Stimulated activated CD4-positive, alpha-beta T cell treated with anti-CD3 and anti-CD28 coated beads, TNF-alpha, amount 100 ng/mL, for 4 hours (primary cell): ENCODE measurements around the gene BAZ2B.

Source experiments
- DNase-seq, 3 experiments: peaks; one replicate each; pipeline ENCODE4 v3.0.0-alpha.2; 2020; ENCODE audit warnings: low read depth in 3 of 3

The BAZ2B gene

DNA sequence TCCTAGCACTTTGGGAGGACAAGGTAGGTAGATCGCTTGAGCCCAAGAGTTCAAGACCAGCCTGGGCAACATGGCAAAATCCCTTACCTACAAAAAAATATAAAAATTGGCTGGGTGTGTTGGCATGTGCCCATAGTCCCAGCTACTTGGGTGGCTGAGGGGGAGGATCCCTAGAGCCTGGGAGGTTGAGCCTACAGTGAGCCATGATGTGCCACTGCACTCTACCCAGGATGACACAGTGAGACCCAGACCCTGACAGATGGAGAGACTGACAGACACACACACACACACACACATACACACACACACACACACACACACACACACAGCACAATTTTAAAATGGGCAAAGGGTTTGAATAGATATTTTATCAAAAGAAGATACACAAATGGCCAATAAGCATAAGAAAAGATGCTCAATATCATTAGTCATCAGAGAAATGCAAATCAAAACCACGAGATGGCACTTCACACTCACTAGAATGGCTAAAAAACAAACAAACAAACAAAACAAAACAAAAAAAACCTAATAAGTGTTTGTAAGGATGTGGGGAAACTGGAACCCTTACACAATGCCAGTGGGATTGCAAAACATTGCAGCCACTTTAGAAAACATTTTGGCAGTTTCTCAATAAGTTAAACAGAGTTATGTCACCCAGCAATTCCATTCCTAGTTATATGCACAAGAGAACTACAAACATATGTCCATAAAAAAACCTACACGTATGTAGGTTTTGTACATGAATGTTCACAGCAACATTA lies 42.3 kb downstream of the BAZ2B start:
- no peak for DNase-seq

DNA sequence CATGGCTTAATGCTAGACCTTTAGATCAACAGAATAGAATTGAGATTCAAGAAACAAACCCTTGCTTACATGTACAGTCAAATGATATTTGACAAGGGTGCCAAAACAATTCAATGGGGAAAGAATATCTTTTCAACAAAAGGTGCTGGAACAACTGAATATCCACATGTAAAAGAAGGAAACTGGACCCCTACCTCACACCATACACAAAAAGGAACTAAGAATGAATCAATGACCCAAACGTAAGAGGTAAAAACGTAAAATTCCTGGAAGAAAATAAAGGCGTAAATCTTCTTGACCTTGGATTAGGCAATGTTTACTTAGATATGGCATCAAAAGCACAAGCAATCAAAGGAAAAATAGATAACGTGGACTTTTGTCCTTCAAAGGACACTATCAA lies 43.1 kb downstream of the BAZ2B start:
- DNase-seq, result no peak

DNA sequence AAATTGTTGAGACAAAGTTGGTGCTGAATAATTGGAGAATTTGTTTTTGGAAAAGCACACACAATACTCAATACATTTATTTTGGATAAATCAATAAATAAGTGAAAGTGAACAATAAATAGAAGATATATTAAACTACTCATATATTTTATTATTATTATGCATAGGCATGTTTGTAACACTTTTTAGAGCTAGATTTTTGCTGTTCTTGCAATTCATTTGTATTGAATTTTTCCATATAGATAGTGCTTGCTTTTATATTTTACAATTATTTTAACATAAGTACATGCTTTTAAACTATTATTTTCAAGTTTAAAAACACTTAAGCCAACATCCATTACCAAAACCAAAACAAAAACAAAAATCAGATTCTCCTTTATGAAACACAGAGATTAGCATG lies 43.9 kb downstream of the BAZ2B start:
- no peak for DNase-seq

DNA sequence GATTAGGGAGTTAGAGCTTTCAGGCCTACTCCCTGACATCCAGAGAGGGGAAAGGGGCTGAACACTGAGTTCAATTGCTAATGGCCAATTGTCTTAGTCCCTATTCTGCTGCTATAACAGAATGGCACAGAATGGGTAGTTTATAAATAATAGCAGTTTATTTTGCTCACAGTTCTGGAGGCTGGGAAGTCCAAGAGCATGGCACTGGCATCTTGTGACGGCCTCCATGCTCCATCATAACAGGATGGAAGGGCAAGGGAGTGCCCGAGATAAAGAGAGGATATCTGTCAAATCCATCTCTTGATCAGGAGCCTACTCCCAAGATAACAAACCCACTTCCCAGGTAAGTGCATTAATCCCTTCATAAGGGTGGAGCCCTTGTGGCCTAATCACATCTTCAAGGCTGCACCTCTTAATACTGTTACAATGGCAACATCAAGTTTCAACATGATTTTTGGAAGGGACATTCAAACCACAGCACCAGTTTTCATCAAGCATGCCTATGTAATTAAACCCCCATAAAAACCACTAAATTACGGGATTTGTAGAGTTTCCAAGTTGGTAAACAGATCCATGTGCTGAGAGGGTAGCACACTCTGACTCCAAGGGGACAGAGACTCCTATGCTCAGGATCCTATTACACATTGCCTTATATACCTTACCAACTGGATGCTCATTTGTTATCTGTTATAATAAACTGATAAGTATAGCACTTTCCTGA lies 44.6 kb downstream of the BAZ2B start:
- no peak for DNase-seq

DNA sequence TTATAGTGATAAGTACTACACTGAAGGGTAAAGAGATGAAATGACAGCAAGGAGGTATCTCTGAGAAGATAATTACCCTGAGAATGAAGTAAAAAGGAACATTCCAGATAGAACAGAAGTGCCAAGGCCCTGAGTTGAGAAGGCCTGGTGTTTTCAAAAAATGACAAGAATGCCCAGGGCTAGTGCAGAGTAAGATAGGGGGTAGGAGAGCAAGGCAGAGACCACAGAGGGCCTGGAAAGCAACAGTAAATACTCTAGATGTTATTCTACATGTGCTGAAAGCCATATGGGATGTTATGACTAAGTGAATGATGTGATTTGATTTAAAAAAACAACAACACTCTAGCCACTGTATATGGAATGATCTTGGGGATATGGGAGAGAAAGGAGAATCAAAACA lies 52.3 kb downstream of the BAZ2B start:
- no peak for DNase-seq

DNA sequence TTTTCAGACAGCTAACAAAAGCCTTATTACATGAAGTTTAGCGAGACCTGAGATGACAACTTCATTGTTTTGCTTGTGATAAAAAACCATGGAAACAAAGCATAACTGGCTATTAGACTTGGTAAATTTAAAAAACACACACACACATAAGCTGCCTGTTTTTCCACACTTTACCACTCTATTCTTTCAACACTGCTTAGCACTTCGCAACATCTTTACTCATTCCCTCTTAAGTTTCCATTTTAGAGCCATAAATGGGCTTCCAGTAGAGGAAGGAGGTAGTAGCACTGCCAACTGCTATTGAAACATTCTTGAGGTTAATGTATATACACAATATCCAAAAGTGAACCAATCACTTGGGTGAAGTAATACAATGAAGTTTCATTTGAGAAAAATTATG lies 54.1 kb downstream of the BAZ2B start:
- no peak for DNase-seq

DNA sequence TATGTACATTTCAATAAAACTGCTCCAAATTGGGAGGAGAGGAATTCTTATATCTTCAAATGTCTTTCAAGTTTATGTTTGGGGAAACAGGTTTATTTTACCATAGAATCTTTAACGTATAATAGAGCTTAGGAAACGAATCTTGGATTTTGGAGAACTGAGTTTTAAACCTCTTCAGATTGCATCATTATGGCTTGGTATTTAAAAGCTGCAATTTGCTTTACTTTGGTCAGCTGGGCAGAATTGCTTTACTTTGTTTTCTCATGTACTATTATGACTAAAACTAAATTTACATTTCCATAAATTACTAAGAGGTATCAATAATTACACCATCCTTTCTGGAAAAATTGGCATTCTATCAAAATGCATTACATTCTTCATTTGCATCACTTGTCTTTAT lies 54.6 kb downstream of the BAZ2B start:
- DNase-seq, result no peak

DNA sequence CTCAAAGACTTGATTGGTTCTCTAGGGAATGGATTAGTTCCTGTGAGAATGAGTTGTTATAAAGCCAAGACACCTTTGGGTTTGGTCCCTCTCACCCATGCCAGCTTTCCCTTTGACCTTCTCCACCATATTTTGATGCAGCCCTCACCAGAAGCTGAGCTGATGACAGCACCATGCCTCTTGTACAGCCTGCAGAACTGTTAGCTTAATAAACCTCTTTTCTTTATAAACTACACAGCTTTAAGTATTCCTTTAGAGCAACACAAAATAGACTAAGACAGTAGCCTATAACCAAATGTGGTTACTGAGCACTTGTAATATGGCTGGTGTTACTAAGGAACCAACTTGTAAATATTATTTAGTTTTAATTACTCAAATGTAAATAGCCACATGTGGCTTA lies 55.1 kb downstream of the BAZ2B start:
- DNase-seq, result no peak

DNA sequence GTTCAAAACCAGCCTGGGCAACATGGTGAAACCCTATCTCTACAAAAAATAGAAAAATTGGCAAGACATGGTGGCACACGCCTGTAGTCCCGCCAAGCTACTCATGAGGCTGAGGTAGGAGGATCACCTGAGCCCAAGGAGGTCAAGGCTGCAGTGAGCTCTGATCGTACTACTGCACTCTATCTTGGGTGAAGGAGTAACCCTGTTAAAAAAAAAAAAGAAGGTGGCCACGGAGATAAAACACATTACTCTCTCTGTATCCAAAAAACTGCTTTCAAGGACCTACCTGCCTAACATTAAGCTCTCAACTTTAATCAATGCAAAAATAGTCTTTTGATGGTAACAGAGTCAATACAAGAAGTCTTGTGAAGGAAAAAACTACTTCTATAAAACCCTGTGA lies 57.3 kb downstream of the BAZ2B start:
- DNase-seq, result no peak

DNA sequence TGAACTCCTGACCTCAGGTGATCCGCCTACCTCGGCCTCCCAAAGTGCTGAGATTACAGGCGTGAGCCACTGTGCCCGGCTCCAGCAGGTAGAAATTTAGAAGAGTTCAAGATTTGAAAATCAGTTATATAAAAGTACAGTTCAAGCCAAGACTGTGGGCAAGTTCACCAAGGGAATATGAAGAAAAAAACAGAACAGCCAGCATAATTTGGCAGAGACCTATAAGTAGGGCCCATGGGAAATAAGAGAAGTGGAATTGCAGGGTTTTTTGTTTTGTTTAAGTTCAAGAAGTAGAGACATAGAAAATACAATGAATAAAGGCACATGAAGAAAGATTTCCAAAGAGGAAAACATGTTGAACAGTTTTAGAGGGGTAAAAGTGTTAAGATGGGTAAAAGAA lies 57.9 kb downstream of the BAZ2B start:
- no peak for DNase-seq

DNA sequence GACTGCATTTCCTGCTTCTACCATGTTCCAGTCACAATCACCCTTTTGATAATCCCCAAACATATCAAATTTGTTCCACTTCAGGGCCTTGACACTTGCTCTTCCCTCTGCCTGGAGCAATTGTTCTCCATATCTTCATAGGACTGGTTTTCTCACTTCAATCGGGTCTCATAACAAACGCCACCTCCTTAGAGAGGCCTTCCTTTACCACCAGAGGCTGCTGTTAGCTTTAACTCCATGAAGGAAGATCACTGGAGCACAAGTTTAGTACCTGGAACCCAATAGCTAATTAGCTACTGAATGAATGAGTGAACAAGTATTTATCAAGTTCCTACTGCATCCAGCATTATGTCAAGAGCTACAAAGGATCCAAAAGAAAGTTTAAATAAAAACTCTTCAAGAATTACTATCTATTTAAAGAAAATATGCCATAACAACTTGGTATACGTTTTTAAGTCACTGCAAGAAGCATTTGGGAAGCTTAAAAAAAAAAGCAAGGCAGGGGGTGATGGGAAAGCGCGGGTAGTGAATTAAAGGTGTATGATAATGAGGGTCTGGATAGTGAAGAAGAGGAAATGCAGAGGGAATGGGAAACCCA lies 58.8 kb downstream of the BAZ2B start:
- DNase-seq, result no peak

DNA sequence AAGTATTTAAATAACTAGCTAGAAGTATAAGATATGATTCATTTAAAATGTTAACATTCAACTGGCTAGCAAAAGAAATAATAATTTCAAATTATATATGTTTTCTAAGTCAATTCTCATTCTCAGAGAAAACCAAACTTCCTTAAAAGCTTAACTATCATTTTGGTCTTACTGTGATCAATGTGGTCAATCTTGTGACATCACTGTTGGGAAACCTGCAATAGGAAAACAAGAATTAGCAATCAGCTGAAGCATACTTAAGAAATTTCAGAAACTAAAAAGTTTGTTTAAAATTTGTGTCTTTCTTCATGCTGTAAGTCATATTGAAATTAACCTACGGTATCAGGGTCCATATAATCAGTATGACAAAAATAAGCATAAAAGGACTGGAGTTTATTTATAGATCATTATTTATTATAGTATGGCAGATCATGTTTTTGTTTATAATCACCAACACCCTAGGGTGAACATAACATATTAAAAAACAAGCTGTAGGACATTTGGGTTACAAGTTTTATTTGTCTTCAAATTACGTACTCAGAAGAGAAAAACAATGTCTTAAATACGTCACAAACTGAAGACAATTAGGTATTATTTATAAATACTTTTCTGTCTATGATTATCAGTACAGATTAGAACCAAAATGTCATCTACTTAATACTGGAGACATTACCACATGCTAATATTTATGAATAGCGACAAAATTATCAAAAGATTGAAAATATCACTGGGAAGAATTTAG lies 60.5 kb downstream of the BAZ2B start:
- DNase-seq, result no peak

DNA sequence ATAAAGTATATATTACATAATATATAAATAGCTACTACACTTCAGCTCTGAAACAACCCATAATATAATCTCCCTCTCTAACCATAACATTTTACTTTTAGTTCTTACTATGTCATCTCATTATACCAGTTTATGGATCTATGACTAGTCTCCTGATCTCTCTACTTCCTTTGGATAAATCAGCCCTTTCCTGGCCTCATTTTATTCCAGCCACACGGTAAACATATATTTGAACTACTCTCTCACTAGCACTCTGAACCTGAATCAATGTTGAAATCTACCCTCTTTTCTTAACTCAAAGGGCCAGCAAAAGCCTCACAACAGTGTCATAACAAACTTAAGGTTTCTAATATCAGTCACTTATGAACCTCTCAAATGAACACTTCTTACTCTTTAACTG lies 62.6 kb downstream of the BAZ2B start:
- DNase-seq, result no peak

DNA sequence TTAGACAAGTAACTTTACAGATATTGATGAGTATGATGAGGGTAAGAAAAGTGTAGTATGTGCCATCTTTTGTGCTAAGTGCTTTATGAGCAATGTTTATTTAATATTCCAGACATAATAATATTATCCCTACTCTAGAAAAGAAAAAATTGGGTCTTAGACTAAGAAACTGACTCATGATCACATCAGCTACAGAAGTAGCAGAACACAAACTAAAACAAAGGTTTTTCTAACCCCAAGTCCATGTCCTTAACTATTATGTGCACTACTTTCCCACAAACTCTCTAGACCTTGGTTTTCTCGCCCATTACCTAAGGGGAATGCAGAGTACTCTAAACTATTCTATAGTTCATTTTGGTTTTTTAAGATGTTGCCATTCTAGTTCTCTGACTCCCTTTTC lies 64.5 kb downstream of the BAZ2B start:
- no peak for DNase-seq

DNA sequence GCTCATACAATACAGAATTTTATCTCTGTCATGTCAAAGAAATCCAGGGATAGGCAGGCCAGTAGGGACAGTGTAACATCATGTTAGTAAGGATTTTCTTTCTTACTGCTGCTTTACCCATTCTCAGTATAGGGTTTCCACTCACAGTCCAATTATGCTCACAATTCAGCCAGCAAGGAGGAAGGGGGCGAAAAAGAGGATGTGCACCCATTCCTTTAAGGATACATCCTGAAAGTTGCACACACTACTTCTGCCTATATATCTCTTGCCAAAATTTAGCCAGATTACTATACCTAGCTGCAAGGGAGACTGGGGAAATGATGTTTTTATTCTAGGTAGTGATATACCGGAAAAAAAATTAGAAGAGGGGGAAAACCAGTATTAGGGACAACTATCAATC lies 66.1 kb downstream of the BAZ2B start:
- DNase-seq, result no peak

DNA sequence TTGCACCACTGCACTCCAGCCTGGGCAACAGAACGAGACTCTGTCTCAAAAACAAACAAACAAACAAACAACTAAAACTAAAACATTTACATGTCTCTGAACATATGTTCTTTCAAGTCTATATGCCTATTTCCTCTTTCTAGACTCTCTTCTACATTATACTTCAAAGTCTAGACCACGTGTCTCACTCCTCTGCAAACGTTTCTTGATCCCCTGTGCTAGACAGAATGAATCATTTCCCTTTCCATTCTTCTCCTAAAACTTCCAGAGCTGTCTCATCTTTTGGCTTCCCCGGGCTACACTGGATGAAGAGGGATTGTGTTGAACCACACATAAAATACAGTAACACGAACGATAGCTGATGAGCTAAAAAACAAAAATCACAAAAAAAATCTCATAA lies 67.1 kb downstream of the BAZ2B start:
- no peak for DNase-seq

DNA sequence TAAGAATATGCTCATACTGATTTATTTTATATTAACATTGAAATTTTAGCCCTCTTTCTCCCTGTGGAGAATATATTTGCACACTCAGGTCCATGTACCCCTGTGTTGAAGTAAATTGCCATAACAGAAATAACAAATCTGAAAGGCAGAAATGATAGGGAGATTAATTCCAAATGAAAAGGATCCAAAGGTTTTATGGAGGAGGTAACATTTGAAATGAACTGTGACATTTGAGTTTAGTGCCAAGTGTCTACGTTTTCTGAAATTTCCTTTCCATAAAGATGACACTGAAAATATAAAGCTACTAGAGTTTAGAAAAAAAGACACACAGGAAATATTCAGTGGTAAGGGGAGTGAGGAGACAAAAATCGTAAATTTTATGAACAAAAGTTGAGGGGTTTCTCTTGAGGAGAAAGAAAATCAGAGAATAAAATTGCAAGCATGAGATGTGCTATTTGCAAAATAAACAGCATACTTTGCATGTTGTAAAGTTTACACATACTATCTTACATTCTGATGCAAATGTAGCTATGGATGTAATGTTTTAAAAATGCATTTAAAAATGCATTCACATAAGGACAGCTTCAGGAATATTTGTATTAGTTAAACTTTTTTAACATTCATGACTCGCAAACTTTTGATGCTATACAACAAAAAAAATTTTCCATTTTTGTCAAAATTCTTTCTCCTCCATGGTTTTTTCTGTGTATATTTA lies 69.5 kb downstream of the BAZ2B start:
- no peak for DNase-seq

DNA sequence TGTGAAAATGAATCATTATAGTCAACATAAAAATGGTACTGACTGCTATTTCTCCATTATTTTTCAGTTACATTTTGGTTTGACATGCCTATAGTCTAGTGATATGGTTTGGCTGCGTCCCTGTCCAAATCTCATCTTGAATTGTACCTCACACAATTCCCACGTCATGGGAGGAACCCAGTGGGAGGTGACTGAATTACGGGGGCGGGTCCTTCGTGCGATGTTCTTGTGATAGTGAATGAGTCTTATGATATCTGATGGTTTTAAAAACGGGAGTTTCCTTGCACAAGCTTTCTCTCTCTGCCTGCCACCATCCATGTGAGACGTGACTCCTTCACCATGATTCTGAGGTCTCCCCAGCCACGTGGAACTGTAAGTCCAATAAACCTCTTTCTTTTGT lies 70.3 kb downstream of the BAZ2B start:
- no peak for DNase-seq

DNA sequence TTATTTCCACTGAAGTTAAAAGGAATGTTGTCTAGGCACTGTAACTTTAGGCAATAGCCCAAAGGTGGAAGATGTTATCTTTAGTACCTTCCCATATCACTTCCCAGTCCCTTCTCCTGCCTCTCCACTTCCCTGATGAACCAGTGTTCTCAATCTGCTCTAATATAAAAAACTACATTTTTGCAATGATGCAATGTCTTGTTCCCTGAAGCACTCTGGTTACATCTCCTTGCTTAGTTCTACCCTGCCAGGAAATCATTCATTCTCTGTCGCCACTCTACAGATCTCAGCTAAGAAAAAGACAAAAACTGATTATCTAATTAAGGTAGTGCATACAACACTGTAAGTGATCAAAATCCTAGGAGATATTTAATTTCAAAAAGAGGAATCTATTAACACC lies 71.3 kb downstream of the BAZ2B start:
- DNase-seq, result no peak

DNA sequence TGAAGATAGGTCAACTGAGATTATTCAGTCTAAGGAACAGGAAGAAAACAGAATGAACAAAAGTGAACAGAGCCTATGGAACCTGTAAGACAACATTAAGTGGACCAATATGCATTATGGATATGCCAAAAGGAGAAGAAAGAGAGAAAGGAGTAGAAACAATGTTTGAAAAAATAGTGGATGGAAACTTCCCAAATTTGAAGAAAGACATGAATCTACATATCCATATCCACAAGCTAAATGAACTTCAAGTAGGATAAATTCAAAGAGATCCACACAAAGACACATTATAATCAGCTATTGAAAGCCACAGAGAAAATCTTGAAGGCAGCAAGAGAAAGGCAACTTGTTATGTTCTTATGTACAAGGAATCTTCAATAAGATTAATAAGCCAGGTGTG lies 74.2 kb downstream of the BAZ2B start:
- no peak for DNase-seq

DNA sequence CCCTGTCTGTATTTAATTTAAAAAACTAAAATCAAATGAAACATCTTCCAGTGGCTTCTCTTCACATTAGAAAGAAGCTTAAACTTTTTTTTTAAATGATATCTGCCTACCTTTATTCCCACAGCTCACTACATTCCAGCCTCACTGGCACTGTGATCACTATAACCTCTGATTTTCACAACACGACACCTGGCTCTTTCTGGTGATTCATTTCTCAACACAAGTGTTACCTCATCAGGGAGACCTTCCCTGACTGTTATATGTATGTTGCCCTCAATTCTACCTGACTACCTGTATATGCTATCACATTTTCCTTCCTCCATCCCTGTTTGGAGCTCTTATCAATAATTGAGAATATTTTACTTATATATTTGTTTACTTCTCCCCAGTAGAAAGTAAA lies 76.6 kb downstream of the BAZ2B start:
- DNase-seq, result no peak

DNA sequence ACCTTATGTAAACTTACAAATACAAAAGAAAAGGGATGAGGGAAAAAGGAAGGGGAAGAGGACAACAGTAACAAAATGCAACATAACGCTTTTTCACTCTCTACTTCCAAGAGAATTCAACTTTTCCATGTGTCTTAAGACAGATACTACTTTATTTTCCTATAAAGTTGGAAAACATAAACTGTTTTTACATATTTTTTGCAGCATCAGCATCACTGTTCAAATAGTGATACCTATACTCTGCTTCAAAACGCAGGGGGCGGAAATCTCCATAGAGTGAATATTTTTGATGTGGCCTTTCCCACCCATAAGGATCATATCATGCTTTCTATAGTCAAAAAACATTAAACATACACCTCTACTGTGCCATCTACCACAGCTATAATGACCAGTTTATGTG lies 77.5 kb downstream of the BAZ2B start:
- no peak for DNase-seq
